Vagina (tissue), 2 donors: Measurements from ENCODE around the gene FABP7.

Experiments used
- POLR2A ChIP-seq, 2 donors: fragments of 450-650 bp; IDR thresholded peaks; one replicate each; pipeline ENCODE4 v1.6.1; 2017; ENCODE audit warnings: antibody characterized with exemption in 2 of 2, mild to moderate bottlenecking in 2 of 2, moderate library complexity in 2 of 2
- TF ChIP-seq, protein P1 (sequence below), 3 experiments: fragments of 450-650 bp in 2 of 3; fragments of 200-600 bp in 1 of 3; sonication (generic) in 1 of 3; IDR thresholded peaks; one replicate each; pipeline ENCODE4 v1.5.1; 2017 to 2019; ENCODE audit warnings: antibody characterized with exemption in 3 of 3, mild to moderate bottlenecking in 2 of 3, moderate library complexity in 2 of 3

DNA sequence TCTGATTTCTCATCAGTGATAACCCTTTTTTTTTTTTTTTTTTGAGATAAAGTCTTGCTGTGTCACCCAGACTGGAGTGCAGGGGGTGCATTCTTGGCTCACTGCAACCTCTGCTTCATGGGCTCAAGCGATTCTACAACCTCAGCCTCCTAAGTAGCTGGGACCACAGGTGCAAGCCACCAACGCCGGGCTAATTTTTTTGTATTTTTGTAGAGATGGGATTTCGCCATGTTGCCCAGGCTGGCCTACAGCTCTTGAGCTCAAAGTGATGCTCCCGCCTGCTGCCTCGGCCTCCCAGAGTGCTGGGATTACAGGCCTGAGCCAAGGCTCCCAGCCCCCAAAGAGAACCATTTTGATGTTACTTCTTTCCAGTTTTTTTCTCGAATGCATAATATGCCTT is 2.2 kb downstream of the FABP7 start:
- TF ChIP-seq, protein P1, sequence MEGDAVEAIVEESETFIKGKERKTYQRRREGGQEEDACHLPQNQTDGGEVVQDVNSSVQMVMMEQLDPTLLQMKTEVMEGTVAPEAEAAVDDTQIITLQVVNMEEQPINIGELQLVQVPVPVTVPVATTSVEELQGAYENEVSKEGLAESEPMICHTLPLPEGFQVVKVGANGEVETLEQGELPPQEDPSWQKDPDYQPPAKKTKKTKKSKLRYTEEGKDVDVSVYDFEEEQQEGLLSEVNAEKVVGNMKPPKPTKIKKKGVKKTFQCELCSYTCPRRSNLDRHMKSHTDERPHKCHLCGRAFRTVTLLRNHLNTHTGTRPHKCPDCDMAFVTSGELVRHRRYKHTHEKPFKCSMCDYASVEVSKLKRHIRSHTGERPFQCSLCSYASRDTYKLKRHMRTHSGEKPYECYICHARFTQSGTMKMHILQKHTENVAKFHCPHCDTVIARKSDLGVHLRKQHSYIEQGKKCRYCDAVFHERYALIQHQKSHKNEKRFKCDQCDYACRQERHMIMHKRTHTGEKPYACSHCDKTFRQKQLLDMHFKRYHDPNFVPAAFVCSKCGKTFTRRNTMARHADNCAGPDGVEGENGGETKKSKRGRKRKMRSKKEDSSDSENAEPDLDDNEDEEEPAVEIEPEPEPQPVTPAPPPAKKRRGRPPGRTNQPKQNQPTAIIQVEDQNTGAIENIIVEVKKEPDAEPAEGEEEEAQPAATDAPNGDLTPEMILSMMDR (IDR thresholded peaks at IDR 0.05): no peak
- no peak for TF ChIP-seq POLR2A (IDR thresholded peaks at IDR 0.05)
